Measurements from ENCODE around the gene MIS18BP1. TPM values are rescaled to one million over a fixed set of nuclear protein-coding genes. Genes with fewer than 3 reads are reported as not detected.
"Not testable (repeated sequence)": the region's sequence is repeated elsewhere in the genome, so short reads cannot be mapped to it uniquely, and the experiment has no call there.

Gene MIS18BP1
- polyA plus RNA-seq, 3 donors = 5.7 to 11.1 (median 9.0) TPM

GRCh38 chr14:45249856-45250575 is 3.0 kb downstream of the MIS18BP1 start:
- no peak overlapping the region for H3K27ac ChIP-seq (ENCODE audit: low read depth, low read length)
- 12 to 45% (median 16%) methylated on average over 5 of the region's 5 CpGs for WGBS, 3 donors

GRCh38 chr14:45247427-45247826 is 5.6 kb downstream of the MIS18BP1 start:
- WGBS, 3 donors = 91 to 98% (median 91%) methylated on average over 1 of the region's 1 CpG
- no peak overlapping the region for H3K27ac ChIP-seq (ENCODE audit: low read depth, low read length)

DNA sequence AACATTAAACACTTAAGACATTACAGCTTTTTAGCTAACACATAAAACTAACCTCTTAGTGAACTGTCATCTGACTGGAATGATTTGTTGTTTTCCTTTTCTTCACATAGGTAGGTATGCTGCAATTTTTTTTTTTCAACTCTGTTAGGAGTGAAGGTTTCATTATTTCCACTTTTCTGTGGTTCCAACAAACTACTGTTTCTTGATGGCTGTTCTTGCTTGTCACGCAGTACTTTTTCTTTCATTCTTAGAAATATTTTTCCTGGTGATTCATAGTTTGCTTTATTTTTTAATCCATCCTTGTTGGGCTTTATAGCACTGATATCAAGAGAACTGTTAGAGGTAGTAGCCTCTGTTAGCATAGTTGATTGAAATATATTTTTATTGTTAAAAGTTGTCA is 6.3 kb downstream of the MIS18BP1 start:
- 62 to 93% (median 84%) methylated on average over 1 of the region's 1 CpG for WGBS, 3 donors
- no peak overlapping the region for H3K27ac ChIP-seq (ENCODE audit: low read depth, low read length)

- no peak overlapping the region for H3K27ac ChIP-seq (ENCODE audit: low read depth, low read length)
- 72 to 95% (median 89%) methylated on average over 3 of the region's 3 CpGs for WGBS, 3 donors
These were observed 6.9 kb downstream of the MIS18BP1 start for GRCh38 chr14:45246151-45246550.

DNA sequence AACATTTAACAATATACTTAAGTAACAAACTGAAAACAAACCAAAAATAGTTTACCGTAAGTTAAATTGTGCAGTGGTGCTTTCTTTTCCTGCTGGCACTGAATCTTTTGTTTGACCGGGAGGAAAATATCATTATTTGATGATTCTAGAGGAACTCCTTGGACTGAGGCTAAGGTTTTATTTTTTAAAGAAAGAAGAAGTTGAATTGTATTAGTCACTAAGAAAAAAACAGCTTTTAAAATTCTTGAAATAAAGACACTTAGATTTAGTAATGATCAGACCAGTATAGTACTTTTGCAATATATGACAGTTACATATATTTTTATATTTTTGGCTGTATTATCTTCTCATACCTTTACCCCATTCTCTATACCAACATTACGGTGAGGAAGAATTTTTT is 10.3 kb downstream of the MIS18BP1 start:
- no peak overlapping the region for H3K27ac ChIP-seq (ENCODE audit: low read depth, low read length)
- 59 to 78% (median 59%) methylated on average over 3 of the region's 3 CpGs for WGBS, 3 donors

- H3K27ac ChIP-seq (ENCODE audit: low read depth, low read length) = no peak overlapping the region
- WGBS, 3 donors = 38 to 92% (median 90%) methylated on average over 2 of the region's 2 CpGs
These were observed 14.0 kb downstream of the MIS18BP1 start for GRCh38 chr14:45238988-45239387.

DNA sequence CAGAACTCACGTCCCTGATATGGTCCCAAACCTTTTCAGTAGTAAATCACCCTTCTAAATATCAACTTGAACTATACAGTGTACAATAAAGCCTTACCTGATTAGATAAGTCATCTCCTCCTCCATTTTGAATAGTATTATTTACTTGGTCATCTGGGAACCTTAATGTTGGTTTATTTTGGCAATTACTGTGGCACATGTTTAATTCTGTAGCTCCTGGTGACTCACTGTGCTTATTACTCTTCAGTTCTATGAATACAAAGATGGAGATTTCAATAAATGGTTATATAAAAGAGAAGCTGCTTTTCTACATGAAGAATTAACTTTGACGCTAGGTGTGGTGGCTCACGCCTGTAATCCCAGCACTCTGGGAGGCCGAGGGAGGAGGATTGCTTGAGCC is 25.4 kb downstream of the MIS18BP1 start:
- H3K27ac ChIP-seq (ENCODE audit: low read depth, low read length) = no peak overlapping the region
- 95 to 98% (median 97%) methylated on average over 4 of the region's 4 CpGs for WGBS, 3 donors

DNA sequence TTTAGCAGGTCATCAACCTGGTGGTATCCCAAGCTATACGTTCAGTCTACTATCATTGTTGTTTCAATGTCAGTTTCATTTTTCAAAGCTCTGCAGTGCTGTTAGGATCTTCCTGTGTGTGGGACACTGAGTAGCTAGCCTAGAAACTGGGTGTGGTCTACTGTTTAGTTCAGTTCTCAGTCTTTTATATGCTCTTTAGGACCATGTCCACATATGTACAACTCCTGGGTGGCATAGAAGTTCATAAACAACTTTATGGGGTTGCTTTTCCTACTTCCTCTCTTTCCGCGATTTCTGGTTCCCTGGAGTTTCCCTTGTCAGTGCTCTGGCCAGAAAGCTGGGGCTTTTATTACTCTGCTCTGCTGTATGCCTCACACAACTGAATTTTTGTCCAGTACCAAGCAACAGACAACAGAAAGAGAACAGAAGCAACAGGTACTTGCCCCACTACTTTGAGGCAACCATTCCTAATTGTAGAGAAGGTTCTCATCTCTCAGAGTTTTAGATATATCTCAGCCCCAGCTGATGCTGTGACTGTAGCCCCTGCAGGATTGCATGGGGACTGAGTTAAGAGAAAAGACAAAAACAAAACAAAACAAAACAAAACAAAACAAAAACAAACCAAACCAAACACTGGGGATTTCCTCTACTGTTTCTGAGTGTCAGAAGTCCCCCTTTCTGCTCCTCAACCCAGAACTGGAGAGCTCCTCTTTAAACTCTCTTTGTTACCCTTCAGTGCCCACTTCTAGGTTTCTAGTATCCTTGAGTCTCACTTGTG is 30.3 kb downstream of the MIS18BP1 start:
- 84 to 93% (median 90%) methylated on average over 3 of the region's 3 CpGs for WGBS, 3 donors

DNA sequence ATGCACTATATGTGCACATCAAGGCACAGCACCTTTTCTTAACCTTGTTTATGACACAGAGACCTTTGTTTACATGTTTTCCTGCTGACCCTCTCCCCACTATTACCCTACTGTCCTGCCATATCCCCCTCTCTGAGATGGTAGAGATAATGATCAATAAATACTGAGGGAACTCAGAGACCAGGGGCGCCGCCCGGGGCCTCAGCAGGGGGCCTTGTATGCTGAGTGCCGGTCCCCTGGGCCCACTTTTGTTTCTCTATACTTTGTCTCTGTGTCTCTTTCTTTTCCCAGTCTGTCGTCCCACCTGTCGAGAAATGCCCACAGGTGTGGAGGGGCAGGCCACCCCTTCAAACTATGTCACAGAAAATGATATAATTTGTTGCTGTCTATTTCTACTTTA is 38.7 kb downstream of the MIS18BP1 start:
- not testable (repeated sequence) for H3K27ac ChIP-seq (ENCODE audit: low read depth, low read length)
- 91 to 99% (median 96%) methylated on average over 6 of the region's 6 CpGs for WGBS, 3 donors

More for the DNA sequence above, 30.3 kb downstream of the MIS18BP1 start:
- no peak overlapping the region for H3K27ac ChIP-seq (ENCODE audit: low read depth, low read length)

DNA sequence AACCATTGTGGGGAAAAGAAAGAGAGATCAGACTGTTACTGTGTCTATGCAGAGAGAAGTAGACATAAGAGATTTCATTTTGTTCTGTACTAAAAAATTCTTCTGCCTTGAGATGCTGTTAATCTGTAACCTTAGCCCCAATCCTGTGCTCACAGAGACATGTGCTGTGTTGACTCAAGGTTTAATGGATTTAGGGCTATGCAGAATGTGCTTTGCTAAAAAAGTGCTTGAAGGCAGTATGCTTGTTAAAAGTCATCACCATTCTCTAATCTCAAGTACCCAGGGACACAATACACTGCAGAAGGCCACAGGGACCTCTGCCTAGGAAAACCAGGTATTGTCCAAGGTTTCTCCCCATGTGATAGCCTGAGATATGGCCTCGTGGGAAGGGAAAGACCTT is 39.3 kb downstream of the MIS18BP1 start:
- 71 to 83% (median 75%) methylated on average over 1 of the region's 1 CpG for WGBS, 3 donors
- not testable (repeated sequence) for H3K27ac ChIP-seq (ENCODE audit: low read depth, low read length)

DNA sequence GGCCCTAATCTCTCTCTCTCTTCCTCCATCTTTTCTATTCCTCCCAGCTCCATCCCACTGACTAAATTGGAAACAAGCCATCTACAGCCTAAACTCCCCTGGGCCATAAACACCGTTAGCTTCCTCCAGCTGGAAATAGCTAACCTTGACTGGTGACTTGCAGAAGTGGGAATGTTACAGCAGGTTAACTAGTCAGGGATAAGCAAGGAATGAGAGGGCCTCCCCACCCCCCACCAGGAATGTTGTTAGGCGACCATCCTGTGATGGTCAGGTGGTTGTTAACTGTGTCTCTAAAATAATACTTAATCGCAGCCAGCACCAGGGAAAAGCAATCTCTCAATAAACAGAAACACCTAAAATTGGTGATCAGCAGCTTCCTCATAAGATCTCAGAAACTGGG is 40.8 kb downstream of the MIS18BP1 start:
- no peak overlapping the region for H3K27ac ChIP-seq (ENCODE audit: low read depth, low read length)
- 79 to 86% (median 80%) methylated on average over 3 of the region's 3 CpGs for WGBS, 3 donors

DNA sequence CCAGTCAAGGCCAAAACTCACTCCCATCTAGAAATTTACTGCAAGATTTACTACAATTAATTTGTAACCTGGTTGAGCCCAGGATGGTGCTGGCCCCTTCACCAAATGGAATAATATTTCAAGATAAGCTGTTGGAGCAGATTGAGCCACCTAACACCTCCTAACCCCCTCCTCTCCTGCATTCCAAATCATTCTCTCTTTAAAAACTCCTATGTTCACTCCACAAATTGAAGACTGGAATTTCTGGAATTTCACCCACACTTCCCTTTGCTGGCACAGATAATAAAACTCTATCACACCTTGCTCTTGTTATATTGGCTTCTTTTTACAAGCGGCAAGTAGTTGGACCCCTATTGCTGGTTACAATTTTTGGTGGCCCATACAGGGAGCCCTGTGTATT is 41.7 kb downstream of the MIS18BP1 start:
- WGBS, 3 donors = 82 to 92% (median 91%) methylated on average over 1 of the region's 1 CpG
- H3K27ac ChIP-seq (ENCODE audit: low read depth, low read length) = no peak overlapping the region

DNA sequence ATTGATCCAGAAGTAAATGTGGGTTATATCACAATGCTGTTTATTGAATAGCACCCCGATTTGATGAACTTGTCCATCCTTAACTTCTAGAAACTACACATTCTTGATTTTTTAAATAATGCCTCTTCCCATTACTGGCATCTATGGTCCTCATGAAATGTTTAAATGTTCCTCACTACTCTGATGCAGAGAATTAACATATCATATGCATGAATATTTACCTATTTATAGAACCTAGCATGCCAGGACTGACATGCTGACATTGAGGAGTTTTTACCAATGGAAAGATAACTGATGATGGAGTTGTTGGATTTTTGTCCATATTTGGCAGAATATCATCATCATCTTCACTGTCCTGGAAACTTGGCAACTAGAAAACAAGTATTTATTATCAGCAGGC is 42.8 kb downstream of the MIS18BP1 start:
- no peak overlapping the region for H3K27ac ChIP-seq (ENCODE audit: low read depth, low read length)
- 97 to 100% (median 99%) methylated on average over 1 of the region's 1 CpG for WGBS, 3 donors

DNA sequence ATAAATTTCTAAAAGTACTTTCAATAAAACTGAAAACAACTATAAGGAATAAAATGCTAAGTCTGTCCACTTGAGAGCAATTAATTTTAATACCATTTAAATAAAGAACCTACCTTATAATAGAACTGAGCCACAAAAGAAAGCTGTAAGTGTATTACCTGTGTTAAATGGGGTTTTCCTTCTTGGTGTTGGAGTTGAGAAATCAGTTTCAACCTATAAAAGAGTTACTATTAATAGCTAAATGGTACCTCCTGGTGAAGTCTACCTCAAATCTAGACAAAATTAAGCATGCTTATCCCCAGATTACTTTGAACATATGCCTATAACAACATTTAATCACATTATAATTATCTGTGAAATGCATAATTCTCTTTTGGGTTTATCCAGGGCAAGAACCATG is 48.8 kb downstream of the MIS18BP1 start:
- H3K27ac ChIP-seq (ENCODE audit: low read depth, low read length) = no peak overlapping the region

DNA sequence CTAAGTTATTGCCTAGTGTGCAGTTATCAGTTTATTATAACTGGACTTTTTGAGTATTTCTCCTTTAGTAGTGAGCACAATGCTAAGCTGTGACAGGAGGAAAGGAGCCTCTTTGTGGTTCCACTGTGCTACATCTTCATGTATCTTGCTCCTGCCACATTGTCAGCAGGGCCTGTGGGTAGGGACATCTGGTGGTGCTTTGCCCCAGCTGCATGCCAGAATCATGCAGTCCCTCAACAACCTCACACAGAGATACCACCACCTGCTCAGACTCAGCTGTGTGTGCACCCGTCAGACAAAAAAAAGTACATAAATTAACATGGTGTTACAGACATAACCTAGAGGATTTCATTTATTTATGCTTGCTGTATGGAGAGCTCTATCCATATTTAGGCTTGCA is 51.1 kb downstream of the MIS18BP1 start:
- no peak overlapping the region for H3K27ac ChIP-seq (ENCODE audit: low read depth, low read length)
- WGBS, 3 donors = 63 to 74% (median 68%) methylated on average over 1 of the region's 1 CpG

- WGBS, 3 donors = 96 to 100% (median 96%) methylated on average over 1 of the region's 1 CpG
- H3K27ac ChIP-seq (ENCODE audit: low read depth, low read length) = no peak overlapping the region
These were observed 53.8 kb downstream of the MIS18BP1 start for GRCh38 chr14:45199230-45199629.

DNA sequence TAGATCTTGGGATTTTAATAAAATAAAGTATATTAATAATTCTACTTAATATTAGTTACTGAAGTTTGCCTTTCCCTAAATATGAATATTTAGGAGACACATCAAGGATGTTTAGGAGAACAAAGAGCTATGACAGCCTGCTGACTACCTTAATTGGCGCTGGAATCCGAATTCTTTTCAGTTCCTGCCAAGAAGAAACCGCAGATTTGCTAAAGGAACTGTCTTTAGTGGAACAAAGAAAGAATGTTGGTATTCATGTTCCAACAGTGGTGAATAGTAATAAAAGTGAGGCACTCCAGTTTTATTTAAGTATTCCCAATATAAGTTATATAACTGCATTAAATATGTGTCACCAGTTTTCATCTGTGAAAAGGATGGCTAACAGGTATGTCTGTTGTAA is 54.5 kb downstream of the MIS18BP1 start:
- no peak overlapping the region for H3K27ac ChIP-seq (ENCODE audit: low read depth, low read length)

GRCh38 chr14:45194964-45195363 is 58.0 kb downstream of the MIS18BP1 start:
- no peak overlapping the region for H3K27ac ChIP-seq (ENCODE audit: low read depth, low read length)
- WGBS, 3 donors = 91 to 94% (median 93%) methylated on average over 4 of the region's 4 CpGs

More for the DNA sequence above, 54.5 kb downstream of the MIS18BP1 start:
- WGBS, 3 donors = 80 to 88% (median 81%) methylated on average over 3 of the region's 3 CpGs

GRCh38 chr14:45185100-45185814 is 67.7 kb downstream of the MIS18BP1 start:
- no peak overlapping the region for H3K27ac ChIP-seq (ENCODE audit: low read depth, low read length)
- 97 to 100% (median 99%) methylated on average over 2 of the region's 2 CpGs for WGBS, 3 donors
